HepG2 (cell line): Measurements from ENCODE around the gene ISCU. TPM values are rescaled to one million over a fixed set of nuclear protein-coding genes. Genes with fewer than 3 reads are reported as not detected.

Source experiments
- E2F1 ChIP-seq: sonication (generic); formaldehyde crosslinking; IDR thresholded peaks from 2 replicates; pipeline ENCODE4 v1.5.0; 2020; ENCODE audit warnings: missing genetic modification reagents
- ETV5 ChIP-seq: IDR thresholded peaks from 2 replicates; pipeline ENCODE4 v1.6.1; 2018; ENCODE audit warnings: missing biosample characterization, missing genetic modification reagents, inconsistent platforms, borderline replicate concordance
- JUN ChIP-seq: sonication (generic); formaldehyde crosslinking; IDR thresholded peaks from 2 replicates; pipeline ENCODE4 v1.4.0; 2020; ENCODE audit warnings: mild to moderate bottlenecking, missing genetic modification reagents
- RORA ChIP-seq: sonication (generic); formaldehyde crosslinking; IDR thresholded peaks from 2 replicates; pipeline ENCODE4 v1.5.0; 2020; ENCODE audit warnings: mild to moderate bottlenecking, missing genetic modification reagents, moderate library complexity
- UBTF ChIP-seq: sonication (generic); formaldehyde crosslinking; IDR thresholded peaks from 2 replicates; pipeline ENCODE4 v1.4.0; 2020; ENCODE audit warnings: mild to moderate bottlenecking, missing genetic modification reagents
- ZFP91 ChIP-seq: sonication (generic); formaldehyde crosslinking; IDR thresholded peaks from 2 replicates; pipeline ENCODE4 v1.9.0; 2022; ENCODE audit warnings: missing genetic modification reagents, mild to moderate bottlenecking, borderline replicate concordance
- ZGPAT ChIP-seq: IDR thresholded peaks from 2 replicates; pipeline ENCODE4 v1.6.1; 2016; ENCODE audit warnings: mild to moderate bottlenecking
- ZIK1 ChIP-seq: sonication (generic); formaldehyde crosslinking; IDR thresholded peaks from 2 replicates; pipeline ENCODE4 v1.5.0; 2020; ENCODE audit warnings: mild to moderate bottlenecking, low read depth, missing genetic modification reagents, borderline replicate concordance
- ZNF101 ChIP-seq: sonication (generic); formaldehyde crosslinking; IDR thresholded peaks from 2 replicates; pipeline ENCODE4 v1.4.0; 2020; ENCODE audit warnings: mild to moderate bottlenecking, low read depth, missing genetic modification reagents, borderline replicate concordance
- ZNF138 ChIP-seq: sonication (generic); formaldehyde crosslinking; IDR thresholded peaks from 2 replicates; pipeline ENCODE4 v1.5.0; 2020; ENCODE audit warnings: mild to moderate bottlenecking, low read depth, missing genetic modification reagents
- ZNF564 ChIP-seq: sonication (generic); formaldehyde crosslinking; IDR thresholded peaks from 2 replicates; pipeline ENCODE4 v1.8.1; 2023; ENCODE audit warnings: mild to moderate bottlenecking, missing genetic modification reagents
- ZNF616 ChIP-seq: sonication (generic); formaldehyde crosslinking; IDR thresholded peaks from 2 replicates; pipeline ENCODE4 v1.5.0; 2020; ENCODE audit warnings: low read depth, mild to moderate bottlenecking, missing genetic modification reagents
- polyA plus RNA-seq, 8 experiments: library from polyadenylated mRNA; depleted of rRNA in 3 of 8; stranded (reverse) in 7 of 8; unstranded in 1 of 8; fragments of >200 nt; fragmentation: Illumina TruSeq in 4 of 8; extraction: Trizol in 4 of 8; gene quantifications; 2 replicates each; pipeline versions ENCODE4 v1.2.1 to v1.2.3, GENCODE V29; 2011 to 2016; ENCODE audit warnings: low read depth in 4 of 8, missing spikeins in 1 of 8, mixed read lengths in 1 of 8; ENCODE audit not compliant: insufficient read depth in 1 of 8
- total RNA-seq, 5 experiments: library from RNA; depleted of rRNA; stranded (reverse); fragments of >200 nt; fragmentation: Illumina TruSeq; extraction: Trizol; gene quantifications; 2 replicates each; pipeline ENCODE4 v1.2.3, GENCODE V29; 2016; ENCODE audit warnings: low read depth in 1 of 5
- TF ChIP-seq, protein P1 (sequence below): IDR thresholded peaks from 2 replicates; pipeline ENCODE4 v1.6.1; 2018; ENCODE audit warnings: missing genetic modification reagents, mild to moderate bottlenecking, missing compliant biosample characterization

Gene ISCU
- total and polyA plus RNA-seq, 2 of the 13 experiments (the other 11 are each of a cell fraction or from before 2014, with no cell fraction given), result 94.4 to 107 TPM

- TF ChIP-seq ZNF616 (CRISPR knock-in tag) (0 out of 2 replicates have a peak, but pooled peaks have one; percentile 36), ZNF564 (CRISPR knock-in tag) (no peak), RORA (CRISPR knock-in tag) (no peak), ZNF101 (CRISPR knock-in tag) (peak; percentile 49; the same call in 1 of the 2 replicates), ETV5 (CRISPR knock-in tag) (no peak), ZFP91 (CRISPR knock-in tag) (peak; percentile 84; the same call in 1 of the 2 replicates), JUN (CRISPR knock-in tag) (no peak), ZIK1 (no peak), E2F1 (CRISPR knock-in tag) (peak; percentile 49), ZNF138 (peak; percentile 44; the same call in 1 of the 2 replicates), UBTF (CRISPR knock-in tag) (no peak; the same call in 1 of the 2 replicates), ZGPAT (CRISPR knock-in tag) (peak; percentile 74; the same call in 1 of the 2 replicates)
- TF ChIP-seq, protein P1, sequence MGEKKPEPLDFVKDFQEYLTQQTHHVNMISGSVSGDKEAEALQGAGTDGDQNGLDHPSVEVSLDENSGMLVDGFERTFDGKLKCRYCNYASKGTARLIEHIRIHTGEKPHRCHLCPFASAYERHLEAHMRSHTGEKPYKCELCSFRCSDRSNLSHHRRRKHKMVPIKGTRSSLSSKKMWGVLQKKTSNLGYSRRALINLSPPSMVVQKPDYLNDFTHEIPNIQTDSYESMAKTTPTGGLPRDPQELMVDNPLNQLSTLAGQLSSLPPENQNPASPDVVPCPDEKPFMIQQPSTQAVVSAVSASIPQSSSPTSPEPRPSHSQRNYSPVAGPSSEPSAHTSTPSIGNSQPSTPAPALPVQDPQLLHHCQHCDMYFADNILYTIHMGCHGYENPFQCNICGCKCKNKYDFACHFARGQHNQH, result peak; percentile 62; the same call in 1 of the 2 replicates
These were observed at the start of gene ISCU (continued) for GRCh38 chr12:108562348-108563135.
